Tibial nerve (tissue), 4 donors: ENCODE data around the gene STMP1.

ENCODE experiments used
- CTCF ChIP-seq, 5 experiments: fragments of 200-600 bp in 3 of 5; fragments of 450-650 bp in 2 of 5; sonication (generic) in 3 of 5; IDR thresholded peaks; one replicate each; pipeline ENCODE4 v1.5.1; 2016 to 2019; ENCODE audit warnings: antibody characterized with exemption in 5 of 5, mild to moderate bottlenecking in 3 of 5, moderate library complexity in 2 of 5
- EP300 ChIP-seq, 2 donors: sonication (generic); formaldehyde crosslinking; IDR thresholded peaks; one replicate each; pipeline ENCODE4 v1.6.1; 2017; ENCODE audit warnings: antibody characterized with exemption in 2 of 2, mild to moderate bottlenecking in 1 of 2
- POLR2A ChIP-seq, 2 donors: fragments of 450-650 bp; IDR thresholded peaks; one replicate each; pipeline ENCODE4 v1.6.1; 2017; ENCODE audit warnings: antibody characterized with exemption in 2 of 2, mild to moderate bottlenecking in 2 of 2, moderate library complexity in 2 of 2

GRCh38 chr7:135684136-135684535 is 21.8 kb downstream of the STMP1 start:
- TF ChIP-seq POLR2A (IDR thresholded peaks at IDR 0.05) (no peak), CTCF (IDR thresholded peaks at IDR 0.05) (no peak), EP300 (IDR thresholded peaks at IDR 0.05) (no peak)
